ENCODE data around the gene GJA1.

GRCh38 chr6:121439926-121440325, 4.5 kb downstream of the GJA1 start:
- TF ChIP-seq, protein P1, sequence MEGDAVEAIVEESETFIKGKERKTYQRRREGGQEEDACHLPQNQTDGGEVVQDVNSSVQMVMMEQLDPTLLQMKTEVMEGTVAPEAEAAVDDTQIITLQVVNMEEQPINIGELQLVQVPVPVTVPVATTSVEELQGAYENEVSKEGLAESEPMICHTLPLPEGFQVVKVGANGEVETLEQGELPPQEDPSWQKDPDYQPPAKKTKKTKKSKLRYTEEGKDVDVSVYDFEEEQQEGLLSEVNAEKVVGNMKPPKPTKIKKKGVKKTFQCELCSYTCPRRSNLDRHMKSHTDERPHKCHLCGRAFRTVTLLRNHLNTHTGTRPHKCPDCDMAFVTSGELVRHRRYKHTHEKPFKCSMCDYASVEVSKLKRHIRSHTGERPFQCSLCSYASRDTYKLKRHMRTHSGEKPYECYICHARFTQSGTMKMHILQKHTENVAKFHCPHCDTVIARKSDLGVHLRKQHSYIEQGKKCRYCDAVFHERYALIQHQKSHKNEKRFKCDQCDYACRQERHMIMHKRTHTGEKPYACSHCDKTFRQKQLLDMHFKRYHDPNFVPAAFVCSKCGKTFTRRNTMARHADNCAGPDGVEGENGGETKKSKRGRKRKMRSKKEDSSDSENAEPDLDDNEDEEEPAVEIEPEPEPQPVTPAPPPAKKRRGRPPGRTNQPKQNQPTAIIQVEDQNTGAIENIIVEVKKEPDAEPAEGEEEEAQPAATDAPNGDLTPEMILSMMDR (conservative IDR thresholded peaks at IDR 0.05) = no peak
- TF ChIP-seq ZFX (IDR thresholded peaks at IDR 0.05) = no peak
